Subcutaneous abdominal adipose tissue (tissue), 5 donors: ENCODE results near the gene PLEKHM2.

Source experiments
- H3K27ac ChIP-seq: one replicate; pipeline ENCODE4 v1.7.0; 2013; ENCODE audit warnings: low read depth, mild to moderate bottlenecking, inconsistent platforms, low read length, moderate library complexity
- H3K27me3 ChIP-seq, 5 donors: one replicate each; pipeline ENCODE4 v1.7.0; 2013; ENCODE audit warnings: low read length in 5 of 5, inconsistent platforms in 1 of 5; ENCODE audit not compliant: control insufficient read depth in 5 of 5, insufficient read depth in 4 of 5
- H3K36me3 ChIP-seq, 5 donors: one replicate each; pipeline ENCODE4 v1.7.0; 2013; ENCODE audit warnings: low read length in 5 of 5; ENCODE audit not compliant: control insufficient read depth in 5 of 5, insufficient read depth in 5 of 5
- H3K4me1 ChIP-seq, 5 donors: one replicate each; pipeline ENCODE4 v1.7.0; 2013; ENCODE audit warnings: low read length in 5 of 5, mild to moderate bottlenecking in 3 of 5, moderate library complexity in 1 of 5; ENCODE audit not compliant: control insufficient read depth in 5 of 5, insufficient read depth in 5 of 5
- H3K4me3 ChIP-seq, 5 donors: one replicate each; pipeline ENCODE4 v1.7.0; 2013; ENCODE audit warnings: low read length in 5 of 5, low read depth in 1 of 5
- H3K9ac ChIP-seq, 5 donors: one replicate each; pipeline ENCODE4 v1.7.0; 2013; ENCODE audit warnings: low read length in 5 of 5, mild to moderate bottlenecking in 4 of 5, moderate library complexity in 3 of 5
- H3K9me3 ChIP-seq, 5 donors: one replicate each; pipeline ENCODE4 v1.7.0; 2013; ENCODE audit warnings: low read length in 5 of 5; ENCODE audit not compliant: control insufficient read depth in 5 of 5
- donor health status: healthy.
- donor health status: healthy.
- donor health status: healthy.
- donor health status: healthy.
- donor health status: healthy.

PLEKHM2 gene

DNA sequence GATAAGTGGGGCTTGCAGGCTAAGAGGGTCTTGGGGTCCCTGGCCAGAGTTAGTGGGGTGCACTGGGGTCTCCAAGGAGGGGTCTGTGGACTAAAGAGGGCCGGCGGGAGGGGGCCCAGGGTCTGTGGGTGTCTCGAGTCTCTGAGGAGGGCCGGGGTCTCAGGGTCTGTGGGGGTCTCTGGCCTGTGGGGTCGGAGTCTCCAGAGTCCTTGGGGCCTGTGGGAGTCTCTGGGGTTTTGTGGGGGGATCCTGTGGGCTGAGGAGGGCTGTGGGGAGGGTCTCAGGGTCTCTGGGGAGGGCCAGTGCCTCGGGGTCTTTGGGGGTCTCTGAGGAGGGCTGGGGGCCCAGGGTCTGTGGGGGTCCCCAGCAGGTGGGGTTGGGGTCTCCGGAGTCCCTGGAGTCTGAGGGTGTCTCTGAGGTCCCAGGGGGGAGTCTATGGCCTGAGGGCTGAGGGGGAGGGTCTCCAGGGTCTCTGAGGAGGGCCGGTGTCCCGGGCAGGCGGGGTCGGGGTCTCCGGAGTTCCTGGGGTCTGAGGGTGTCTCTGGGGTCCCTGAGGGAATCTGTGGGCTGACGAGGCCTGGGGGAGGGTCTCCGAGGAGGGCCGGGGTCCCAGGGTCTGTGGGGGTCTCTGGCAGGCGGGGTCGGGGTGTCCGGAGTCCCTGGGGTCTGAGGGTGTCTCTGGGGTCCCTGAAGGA is 628 bp upstream of the PLEKHM2 start:
- no peaks in the 10 kb centered on the region for H3K36me3 ChIP-seq
- H3K9me3 ChIP-seq, result no peaks in the 10 kb centered on the region
- peak overlapping the region; percentile 90 to 99 (median 98) for H3K9ac ChIP-seq
- peaks cover 3 to 50% (median 39%) of the 10 kb centered on the region in 5 donors for H3K4me1 ChIP-seq
- H3K4me3 ChIP-seq, result peak overlapping the region in 4 of 5 donors; percentile 70 to 81 (median 73)
- no peaks in the 10 kb centered on the region for H3K27me3 ChIP-seq
- peak overlapping the region; percentile 93 for H3K27ac ChIP-seq

GRCh38 chr1:15684468-15685291 is 560 bp downstream of the PLEKHM2 start:
- Histone ChIP-seq H3K27ac (peak overlapping the region; percentile 90), H3K9me3 (no peaks in the 10 kb centered on the region), H3K4me1 (peaks cover 3 to 50% (median 39%) of the 10 kb centered on the region in 5 donors), H3K4me3 (peak overlapping the region; percentile 81 to 87 (median 81)), H3K36me3 (peaks cover 0 to 6% (median 0%) of the 10 kb centered on the region in 5 donors), H3K27me3 (no peaks in the 10 kb centered on the region), H3K9ac (peak overlapping the region; percentile 82 to 97 (median 93))

GRCh38 chr1:15685820-15686219 is 1.7 kb downstream of the PLEKHM2 start:
- H3K27ac ChIP-seq, result peak overlapping the region; percentile 90
- H3K9me3 ChIP-seq, result no peaks in the 10 kb centered on the region
- H3K4me1 ChIP-seq, result peaks cover 3 to 45% (median 38%) of the 10 kb centered on the region in 5 donors
- H3K4me3 ChIP-seq, result peak overlapping the region; percentile 81 to 87 (median 81)
- H3K27me3 ChIP-seq, result no peaks in the 10 kb centered on the region
- peaks cover 0 to 6% (median 0%) of the 10 kb centered on the region in 5 donors for H3K36me3 ChIP-seq
- H3K9ac ChIP-seq, result peak overlapping the region; percentile 48 to 97 (median 93)

GRCh38 chr1:15687446-15687845 is 3.3 kb downstream of the PLEKHM2 start:
- Histone ChIP-seq H3K4me3 (no peak overlapping the region), H3K36me3 (peaks cover 0 to 6% (median 0%) of the 10 kb centered on the region in 5 donors), H3K27ac (no peak overlapping the region), H3K9me3 (no peaks in the 10 kb centered on the region), H3K27me3 (no peaks in the 10 kb centered on the region), H3K9ac (no peak overlapping the region), H3K4me1 (peaks cover 3 to 52% (median 46%) of the 10 kb centered on the region in 5 donors)

DNA sequence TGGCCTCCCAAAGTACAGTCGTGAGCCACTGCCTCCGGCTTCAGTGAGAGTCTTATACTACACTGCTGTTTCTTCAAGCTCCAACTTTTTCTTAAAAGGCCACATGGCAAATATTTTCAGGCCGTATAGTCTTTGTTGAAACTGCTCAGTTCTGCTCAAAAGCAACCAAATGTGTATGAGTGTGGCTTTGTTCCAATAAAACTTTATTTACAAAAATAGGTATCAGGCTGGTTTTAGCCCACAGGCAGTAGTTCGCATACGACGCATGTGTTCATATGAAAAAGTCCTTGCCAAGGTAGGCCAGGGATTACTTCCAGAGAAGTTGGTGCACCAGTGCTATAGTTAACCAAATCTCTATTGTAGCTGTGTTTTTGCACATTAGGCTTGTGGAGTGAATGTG is 6.2 kb downstream of the PLEKHM2 start:
- H3K36me3 ChIP-seq, result peaks cover 0 to 6% (median 0%) of the 10 kb centered on the region in 5 donors
- H3K4me3 ChIP-seq, result no peak overlapping the region
- no peak overlapping the region for H3K27ac ChIP-seq
- H3K27me3 ChIP-seq, result no peaks in the 10 kb centered on the region
- peaks cover 3 to 36% (median 30%) of the 10 kb centered on the region in 5 donors for H3K4me1 ChIP-seq
- no peak overlapping the region for H3K9ac ChIP-seq
- no peaks in the 10 kb centered on the region for H3K9me3 ChIP-seq

GRCh38 chr1:15691434-15692032 is 7.4 kb downstream of the PLEKHM2 start:
- Histone ChIP-seq H3K9ac (peak overlapping the region in 2 of 5 donors; percentile 17 to 45), H3K36me3 (peaks cover 0 to 7% (median under 1%) of the 10 kb centered on the region in 5 donors), H3K4me1 (peaks cover 3 to 30% (median 20%) of the 10 kb centered on the region in 5 donors), H3K4me3 (no peak overlapping the region), H3K9me3 (no peaks in the 10 kb centered on the region), H3K27ac (no peak overlapping the region), H3K27me3 (no peaks in the 10 kb centered on the region)

DNA sequence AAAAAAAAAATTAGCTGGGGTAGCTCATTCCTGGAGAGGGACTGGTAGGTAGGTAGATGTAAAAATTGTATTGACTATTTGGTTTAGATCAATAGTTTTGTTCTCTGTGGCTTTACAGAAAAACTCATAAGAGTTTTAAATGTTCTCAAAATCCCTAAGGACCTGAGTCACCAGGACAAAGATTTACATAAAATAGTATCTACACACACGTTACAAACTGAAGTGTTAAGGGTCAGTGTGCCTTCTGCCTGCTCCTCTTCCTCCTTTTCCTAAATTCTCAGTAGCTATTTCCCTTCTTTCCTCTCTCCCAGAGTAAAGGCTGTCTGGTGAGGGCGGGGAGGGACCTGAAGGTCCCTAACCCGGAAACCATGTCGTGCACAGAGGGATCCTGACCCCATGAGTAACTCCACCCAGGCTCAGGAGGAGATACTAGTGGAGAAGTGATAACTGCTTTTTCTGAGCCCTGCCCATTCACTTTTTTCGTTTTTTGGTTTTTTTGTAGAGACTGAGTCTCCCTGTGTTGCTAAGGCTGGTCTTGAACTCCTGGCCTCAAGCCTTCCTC is 8.1 kb downstream of the PLEKHM2 start:
- Histone ChIP-seq H3K27me3 (no peaks in the 10 kb centered on the region), H3K27ac (no peak overlapping the region), H3K9ac (peak overlapping the region in 2 of 5 donors; percentile 21 to 35), H3K36me3 (peaks cover 0 to 10% (median 3%) of the 10 kb centered on the region in 5 donors), H3K4me1 (peaks cover 5 to 36% (median 26%) of the 10 kb centered on the region in 5 donors), H3K4me3 (no peak overlapping the region), H3K9me3 (no peaks in the 10 kb centered on the region)

DNA sequence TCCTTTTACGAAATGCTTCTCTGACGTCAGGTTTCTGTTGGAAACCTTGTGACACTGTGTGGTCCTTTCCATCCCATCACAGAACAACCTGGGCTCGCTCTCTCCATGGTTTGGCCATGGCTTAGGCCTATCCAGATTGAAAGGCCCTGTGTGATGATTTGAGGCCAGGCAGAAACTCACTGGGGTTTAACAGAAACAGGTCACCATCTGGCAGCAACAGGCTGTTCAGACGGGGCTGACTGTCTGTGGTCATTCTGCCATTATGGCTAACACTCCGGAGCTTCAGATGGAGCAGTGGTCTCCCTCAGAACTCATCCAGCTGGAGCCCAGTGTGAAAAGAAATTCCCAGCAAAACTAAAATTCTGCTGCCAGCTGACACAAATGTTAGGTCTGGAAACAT is 9.3 kb downstream of the PLEKHM2 start:
- peaks cover 0 to 10% (median 3%) of the 10 kb centered on the region in 5 donors for H3K36me3 ChIP-seq
- no peaks in the 10 kb centered on the region for H3K27me3 ChIP-seq
- H3K9me3 ChIP-seq, result no peaks in the 10 kb centered on the region
- H3K4me3 ChIP-seq, result no peak overlapping the region
- H3K4me1 ChIP-seq, result peaks cover 5 to 42% (median 34%) of the 10 kb centered on the region in 5 donors
- H3K9ac ChIP-seq, result no peak overlapping the region
- H3K27ac ChIP-seq, result no peak overlapping the region

- Histone ChIP-seq H3K4me1 (peaks cover 6 to 35% (median 29%) of the 10 kb centered on the region in 5 donors), H3K27ac (peak overlapping the region; percentile 69), H3K36me3 (peaks cover 0 to 4% (median 2%) of the 10 kb centered on the region in 5 donors), H3K9me3 (no peaks in the 10 kb centered on the region), H3K27me3 (no peaks in the 10 kb centered on the region), H3K4me3 (peak overlapping the region in 3 of 5 donors; percentile 17 to 36 (median 26)), H3K9ac (peak overlapping the region in 3 of 5 donors; percentile 23 to 76 (median 60))
These were observed 12.9 kb downstream of the PLEKHM2 start for GRCh38 chr1:15696956-15697521.
